RWPE2 (cell line): ENCODE results near the gene TSPYL4.

ENCODE experiments used
- ATAC-seq: fragments of 200-7000 bp; cut with Tn5 transposase; 3 replicates; pipeline ENCODE4 v1.9.1; 2021; ENCODE audit warnings: low read depth
- DNase-seq: peaks from one replicate; pipeline ENCODE4 v3.0.0-alpha.2; 2020; ENCODE audit warnings: low spot score
- H3K27ac ChIP-seq: fragments of 450-650 bp; 2 replicates; pipeline ENCODE4 v1.5.1; 2017; ENCODE audit warnings: mild to moderate bottlenecking; ENCODE audit not compliant: poor library complexity, severe bottlenecking
- H3K27me3 ChIP-seq: fragments of 250-450 bp; sonication (Bioruptor Pico); 2 replicates; pipeline ENCODE4 v1.5.1; 2021; ENCODE audit warnings: mild to moderate bottlenecking, moderate library complexity; ENCODE audit not compliant: insufficient read depth, poor library complexity, severe bottlenecking
- H3K36me3 ChIP-seq: fragments of 250-450 bp; sonication (Bioruptor Pico); 2 replicates; pipeline ENCODE4 v1.5.1; 2020; ENCODE audit warnings: low read depth, mild to moderate bottlenecking, moderate library complexity
- H3K4me1 ChIP-seq: fragments of 250-450 bp; sonication (Bioruptor Pico); 2 replicates; pipeline ENCODE4 v1.5.1; 2021; ENCODE audit warnings: mild to moderate bottlenecking, moderate library complexity; ENCODE audit not compliant: insufficient read depth, poor library complexity, severe bottlenecking
- H3K4me3 ChIP-seq: fragments of 250-450 bp; sonication (Bioruptor Pico); 2 replicates; pipeline ENCODE4 v1.5.1; 2021; ENCODE audit warnings: mild to moderate bottlenecking, moderate library complexity; ENCODE audit not compliant: severe bottlenecking
- H3K9me3 ChIP-seq: fragments of 250-450 bp; sonication (Bioruptor Pico); 2 replicates; pipeline ENCODE4 v1.5.1; 2021; ENCODE audit warnings: mild to moderate bottlenecking, moderate library complexity; ENCODE audit not compliant: severe bottlenecking
- CTCF ChIP-seq: fragments of 450-650 bp; IDR thresholded peaks from one replicate; pipeline ENCODE4 v1.5.1; 2017; ENCODE audit warnings: mild to moderate bottlenecking, moderate library complexity; ENCODE audit not compliant: poor library complexity, severe bottlenecking

The TSPYL4 gene

GRCh38 chr6:116266803-116267202 is 12.9 kb upstream of the TSPYL4 start:
- H3K9me3 ChIP-seq, result no peaks in the 10 kb centered on the region
- peak; percentile 48; the same call in 2 of the 3 replicates for ATAC-seq
- H3K27ac ChIP-seq, result no peak overlapping the region
- peaks cover 12% of the 10 kb centered on the region for H3K36me3 ChIP-seq
- H3K4me1 ChIP-seq, result no peaks in the 10 kb centered on the region
- no peak overlapping the region for H3K4me3 ChIP-seq
- no peaks in the 10 kb centered on the region for H3K27me3 ChIP-seq
- DNase-seq, result no peak
- TF ChIP-seq CTCF, result no peak

- Histone ChIP-seq H3K27ac (no peak overlapping the region), H3K27me3 (no peaks in the 10 kb centered on the region), H3K4me1 (no peaks in the 10 kb centered on the region), H3K9me3 (no peaks in the 10 kb centered on the region), H3K36me3 (peaks cover 6% of the 10 kb centered on the region; the same call in 1 of the 2 replicates), H3K4me3 (no peak overlapping the region)
- DNase-seq, result no peak
- TF ChIP-seq CTCF, result no peak
- ATAC-seq, result peak; percentile 74
These were observed 11.4 kb upstream of the TSPYL4 start for GRCh38 chr6:116265041-116265829.

GRCh38 chr6:116263353-116263752 is 9.5 kb upstream of the TSPYL4 start:
- peaks cover 6% of the 10 kb centered on the region; the same call in 1 of the 2 replicates for H3K36me3 ChIP-seq
- ATAC-seq (no peak), DNase-seq (no peak)
- no peaks in the 10 kb centered on the region for H3K27me3 ChIP-seq
- H3K27ac ChIP-seq, result no peak overlapping the region
- no peak overlapping the region for H3K4me3 ChIP-seq
- H3K9me3 ChIP-seq, result no peaks in the 10 kb centered on the region
- TF ChIP-seq CTCF, result no peak
- H3K4me1 ChIP-seq, result no peaks in the 10 kb centered on the region

GRCh38 chr6:116258520-116258919 is 4.6 kb upstream of the TSPYL4 start:
- ATAC-seq, result no peak
- no peak for DNase-seq
- H3K9me3 ChIP-seq, result no peaks in the 10 kb centered on the region
- no peaks in the 10 kb centered on the region for H3K27me3 ChIP-seq
- H3K36me3 ChIP-seq, result no peaks in the 10 kb centered on the region
- no peak overlapping the region for H3K27ac ChIP-seq
- H3K4me1 ChIP-seq, result peaks cover 7% of the 10 kb centered on the region
- no peak overlapping the region for H3K4me3 ChIP-seq
- no peak for TF ChIP-seq CTCF

GRCh38 chr6:116256694-116257093 is 2.8 kb upstream of the TSPYL4 start:
- Histone ChIP-seq H3K9me3 (no peaks in the 10 kb centered on the region), H3K27me3 (no peaks in the 10 kb centered on the region), H3K4me1 (peaks cover 20% of the 10 kb centered on the region), H3K36me3 (0 out of 2 replicates have a peak, but pooled peaks cover 6% of the 10 kb centered on the region), H3K27ac (no peak overlapping the region), H3K4me3 (no peak overlapping the region)
- no peak for TF ChIP-seq CTCF
- no peak for ATAC-seq
- no peak for DNase-seq
